HepG2 (cell line): Measurements from ENCODE around the gene BACH2. TPM values are rescaled to one million over a fixed set of nuclear protein-coding genes. Genes with fewer than 3 reads are reported as not detected.
A peak's percentile ranks its signal among the peaks of the same experiment; 100 is the strongest.

Experiments
- ATAC-seq: fragments of 200-7000 bp; cut with Tn5 transposase; 3 replicates; pipeline ENCODE4 v1.9.1; 2020; ENCODE audit warnings: mild to moderate bottlenecking, moderate library complexity
- BruUV-seq: library from RNA; stranded (reverse); fragments of 400-500 nt; replicated peaks from 2 replicates; lab custom pipeline; 2021; lab: Mats Ljungman, UMichigan
- CTCF ChIA-PET: fragments of 300-600 bp; formaldehyde crosslinking; extraction: SDS; loops from one replicate; lab custom pipeline; 2021; ENCODE audit warnings: low total read pairs, inconsistent platforms, low intra/inter-chr PET ratio; lab: Yijun Ruan, JAX
- POLR2A ChIA-PET: fragments of 350-600 bp; sonication (Branson Sonifier 250); formaldehyde crosslinking; loops from one replicate; lab custom pipeline; 2020; ENCODE audit warnings: antibody characterized with exemption, inconsistent platforms; lab: Yijun Ruan, JAX
- DNase-seq: peaks from one replicate; pipeline ENCODE4 v3.0.0-alpha.2; 2015; ENCODE audit warnings: low spot score
- FAIRE-seq: peaks from 3 replicates; lab custom pipeline; 2011; peaks lifted over from hg19 to GRCh38; lab: Jason Lieb, UNC
- H2AFZ ChIP-seq: one replicate; pipeline ENCODE4 v1.6.1; 2011; ENCODE audit warnings: low read length, inconsistent platforms
- H3K27ac ChIP-seq: fragments of 300-600 bp; 3 replicates; pipeline ENCODE4 v1.8.0; 2011; ENCODE audit warnings: mixed run types, mild to moderate bottlenecking, mixed read lengths, low read length, inconsistent platforms; ENCODE audit not compliant: insufficient read depth; ENCODE audit errors: extremely low read length
- H3K27me3 ChIP-seq, 2 experiments: fragments of 200-600 bp in 1 of 2; 2 replicates in 1 of 2; 3 replicates in 1 of 2; pipeline versions ENCODE4 v1.6.0 to v1.8.0; 2011; ENCODE audit warnings: low read length in 2 of 2, mild to moderate bottlenecking in 2 of 2, moderate library complexity in 2 of 2, inconsistent platforms in 1 of 2; ENCODE audit not compliant: insufficient read depth in 2 of 2, control insufficient read depth in 1 of 2
- H3K36me3 ChIP-seq, 2 experiments: fragments of 200-600 bp in 1 of 2; replicated peaks in 1 of 2; 2 replicates in 1 of 2; 3 replicates in 1 of 2; pipeline versions ENCODE4 v1.5.1 to v1.8.0; 2011; ENCODE audit warnings: low read length in 2 of 2, inconsistent platforms in 1 of 2; ENCODE audit not compliant: insufficient read depth in 2 of 2, control insufficient read depth in 1 of 2
- H3K4me1 ChIP-seq: 2 replicates; pipeline ENCODE4 v1.5.1; 2012; ENCODE audit warnings: low read length, inconsistent platforms; ENCODE audit not compliant: insufficient read depth
- H3K4me2 ChIP-seq: 2 replicates; pipeline ENCODE4 v1.6.0; 2011; ENCODE audit warnings: low read depth, low read length, inconsistent platforms
- H3K4me3 ChIP-seq, 3 experiments: fragments of 200-600 bp in 1 of 3; sonication (generic), shearing (Covaris generic) in 1 of 3; replicated peaks in 1 of 3; 2 replicates each; pipeline ENCODE4 v1.5.1; 2011 to 2016; ENCODE audit warnings: low read length in 3 of 3, inconsistent platforms in 2 of 3, low read depth in 2 of 3, mild to moderate bottlenecking in 2 of 3, control low read depth in 1 of 3, mixed read lengths in 1 of 3; ENCODE audit not compliant: insufficient read depth in 1 of 3
- H3K79me2 ChIP-seq: one replicate; pipeline ENCODE4 v1.6.1; 2011; ENCODE audit warnings: low read length, inconsistent platforms; ENCODE audit not compliant: insufficient read depth
- H3K9ac ChIP-seq: 2 replicates; pipeline ENCODE4 v1.6.0; 2011; ENCODE audit warnings: mild to moderate bottlenecking, low read depth, low read length, inconsistent platforms; ENCODE audit not compliant: insufficient read depth
- H3K9me3 ChIP-seq: 2 replicates; pipeline ENCODE4 v1.5.1; 2012; ENCODE audit warnings: mild to moderate bottlenecking, low read length
- H4K20me1 ChIP-seq: 2 replicates; pipeline ENCODE4 v1.6.0; 2011; ENCODE audit warnings: inconsistent platforms, mild to moderate bottlenecking, low read length, moderate library complexity; ENCODE audit not compliant: insufficient read depth
- CEBPB ChIP-seq: IDR thresholded peaks from 2 replicates; pipeline ENCODE4 v1.6.1; 2011; ENCODE audit warnings: low read depth, low read length, improper control_type of control experiment, borderline replicate concordance
- MYC ChIP-seq: sonication (generic); formaldehyde crosslinking; IDR thresholded peaks from 2 replicates; pipeline ENCODE4 v1.9.0; 2021; ENCODE audit warnings: missing genetic modification reagents, borderline replicate concordance
- ZNF124 ChIP-seq: sonication (generic); formaldehyde crosslinking; IDR thresholded peaks from 2 replicates; pipeline ENCODE4 v1.4.0; 2020; ENCODE audit warnings: missing genetic modification reagents
- ZNF616 ChIP-seq: sonication (generic); formaldehyde crosslinking; IDR thresholded peaks from 2 replicates; pipeline ENCODE4 v1.5.0; 2020; ENCODE audit warnings: low read depth, mild to moderate bottlenecking, missing genetic modification reagents
- WGBS: methylation state at CpG from one replicate; pipeline ENCODE4 v1.1.6; 2017; ENCODE audit warnings: low lambda C conversion rate; 5-methylcytosine and 5-hydroxymethylcytosine counted together
- in situ Hi-C: cut with HindIII; loops from 2 replicates; pipeline ENCODE4 v1.10.0; 2017; ENCODE audit warnings: low pct_unique_long_range_greater_than_20kb; ENCODE audit not compliant: extremely low pct_ligation_motif_present
- intact Hi-C: fragments of 100-400 bp; cut with micrococcal nuclease; formaldehyde crosslinking; loops from one replicate; pipeline ENCODE4 v1.10.0; 2022; ENCODE audit not compliant: unreplicated experiment
- polyA plus RNA-seq, 8 experiments: library from polyadenylated mRNA; depleted of rRNA in 3 of 8; stranded (reverse) in 7 of 8; unstranded in 1 of 8; fragments of >200 nt; fragmentation: Illumina TruSeq in 4 of 8; extraction: Trizol in 4 of 8; gene quantifications; 2 replicates each; pipeline versions ENCODE4 v1.2.1 to v1.2.3, GENCODE V29; 2011 to 2016; ENCODE audit warnings: low read depth in 4 of 8, missing spikeins in 1 of 8, mixed read lengths in 1 of 8; ENCODE audit not compliant: insufficient read depth in 1 of 8
- total RNA-seq, 5 experiments: library from RNA; depleted of rRNA; stranded (reverse); fragments of >200 nt; fragmentation: Illumina TruSeq; extraction: Trizol; gene quantifications; 2 replicates each; pipeline ENCODE4 v1.2.3, GENCODE V29; 2016; ENCODE audit warnings: low read depth in 1 of 5

Gene BACH2
- total and polyA plus RNA-seq, 2 of the 13 experiments (the other 11 are each of a cell fraction or from before 2014, with no cell fraction given) = 0.01 TPM; not detected in 1

DNA sequence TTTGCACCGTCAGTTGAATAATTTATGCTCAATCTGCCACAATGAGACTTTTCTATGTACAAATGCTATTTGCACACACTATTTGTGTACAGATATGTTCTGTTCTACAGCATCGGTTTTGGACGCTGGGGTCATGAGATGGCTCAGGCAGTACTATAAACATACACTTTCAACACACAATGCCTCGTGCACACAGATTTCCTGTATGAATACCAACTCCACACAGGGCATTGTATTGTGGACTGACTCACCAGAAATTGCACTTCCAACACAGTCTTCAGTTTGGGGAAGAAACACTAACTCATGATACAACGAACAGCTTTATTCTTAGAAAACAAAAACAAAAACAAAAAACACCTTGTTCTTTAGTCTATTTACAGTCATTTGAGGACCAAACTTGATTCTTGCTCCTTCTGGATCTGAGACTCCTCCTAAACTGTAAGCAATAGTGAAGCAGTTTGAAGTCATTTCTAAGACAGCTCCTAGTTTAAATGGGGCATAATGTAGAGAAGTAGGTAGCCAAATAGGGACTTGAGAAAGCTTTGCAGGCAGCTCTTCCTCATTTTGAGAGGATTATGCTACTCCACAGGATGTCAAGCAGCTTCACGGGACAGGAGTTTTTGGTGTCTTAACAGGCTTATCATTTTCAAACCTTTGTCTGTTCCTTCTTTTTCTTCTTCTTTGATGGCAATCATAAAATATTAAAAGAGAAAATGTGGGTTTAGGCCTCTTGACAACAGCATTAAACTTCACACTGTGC is 368.7 kb downstream of the BACH2 start:
- DNase-seq (no peak), ATAC-seq (no peak), FAIRE-seq (no peak)
- intact Hi-C loops (loop anchor here (10.0 kb wide), 1 partner anchor 1267 kb away; no protein-coding TSS in a partner anchor), in situ Hi-C loops (no loop called here)
- no peak overlapping the region for H3K9ac ChIP-seq
- no peak overlapping the region for H3K4me3 ChIP-seq
- H3K9me3 ChIP-seq = no peaks in the 10 kb centered on the region
- no peaks in the 10 kb centered on the region for H3K79me2 ChIP-seq
- no peaks in the 10 kb centered on the region for H3K4me1 ChIP-seq
- ChIA-PET POLR2A (no interaction called here), CTCF (no interaction called here)
- BruUV-seq = no TSS peak
- H3K27ac ChIP-seq = no peak overlapping the region
- no peak overlapping the region for H3K4me2 ChIP-seq
- H3K36me3 ChIP-seq = no peaks in the 10 kb centered on the region
- H4K20me1 ChIP-seq = no peaks in the 10 kb centered on the region
- TF ChIP-seq ZNF124 (CRISPR knock-in tag) (no peak), MYC (CRISPR knock-in tag) (no peak)
- peaks cover 4 to 50% of the 10 kb centered on the region in 2 experiments; a peak in 3 of 5 replicates for H3K27me3 ChIP-seq
- 20% methylated on average over 6 of the region's 6 CpGs for WGBS
- H2AFZ ChIP-seq = no peak overlapping the region

DNA sequence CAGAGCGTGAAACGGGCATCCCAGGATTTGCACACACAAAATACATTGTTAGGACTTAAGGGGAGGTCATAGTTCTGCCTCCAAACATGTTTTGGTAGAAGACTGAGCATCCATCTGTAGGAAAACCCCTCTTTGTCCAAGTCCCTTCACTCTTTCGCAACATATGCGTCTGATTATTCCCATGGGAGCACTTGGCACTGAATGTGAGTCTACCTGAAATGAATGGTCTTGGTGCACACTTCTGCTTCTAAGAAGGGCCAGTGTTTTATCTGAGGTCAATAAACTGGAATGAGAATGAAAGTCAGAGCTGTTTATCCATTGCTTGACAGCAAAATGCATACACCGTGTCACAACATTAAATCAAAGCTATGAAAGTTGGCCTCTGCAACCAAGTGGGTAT is 369.4 kb downstream of the BACH2 start:
- no peak for FAIRE-seq
- H3K27me3 ChIP-seq = peaks cover 4 to 48% of the 10 kb centered on the region in 2 experiments; a peak in 3 of 5 replicates
- H3K4me3 ChIP-seq = no peak overlapping the region
- intact Hi-C loops (loop anchor here (10.0 kb wide), 1 partner anchor 1268 kb away; no protein-coding TSS in a partner anchor), in situ Hi-C loops (no loop called here)
- H3K27ac ChIP-seq = no peak overlapping the region
- DNase-seq = no peak
- no peak overlapping the region for H2AFZ ChIP-seq
- no peaks in the 10 kb centered on the region for H3K4me1 ChIP-seq
- H3K9me3 ChIP-seq = no peaks in the 10 kb centered on the region
- CTCF ChIA-PET = no interaction called here
- no peaks in the 10 kb centered on the region for H3K79me2 ChIP-seq
- peak; percentile 38; the same call in 1 of the 2 replicates for TF ChIP-seq CEBPB
- no peak for TF ChIP-seq ZNF616 (CRISPR knock-in tag)
- no peaks in the 10 kb centered on the region for H4K20me1 ChIP-seq
- POLR2A ChIA-PET = no interaction called here
- no TSS peak for BruUV-seq
- no peak for ATAC-seq
- H3K36me3 ChIP-seq = no peaks in the 10 kb centered on the region
- H3K4me2 ChIP-seq = no peak overlapping the region
- WGBS = 54% methylated on average over 3 of the region's 5 CpGs
- H3K9ac ChIP-seq = no peak overlapping the region
